ENCODE data around the gene ITGA3.

ITGA3 gene

DNA sequence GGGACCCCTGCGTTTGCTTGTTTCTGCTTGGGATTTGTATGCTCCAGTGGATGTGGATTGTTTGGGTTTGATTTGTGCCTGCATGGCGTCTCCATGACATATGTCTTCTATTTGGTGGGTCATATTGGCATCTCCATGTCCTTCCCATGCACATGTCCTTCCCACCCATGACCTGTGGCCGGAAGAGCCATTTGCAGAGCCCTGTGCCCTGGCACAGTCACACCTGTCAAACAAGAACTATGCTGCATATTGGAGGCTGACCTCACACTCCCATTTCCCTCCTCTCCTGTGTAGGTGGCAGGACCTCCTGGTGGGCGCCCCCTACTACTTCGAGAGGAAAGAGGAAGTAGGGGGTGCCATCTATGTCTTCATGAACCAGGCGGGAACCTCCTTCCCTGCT is 15.8 kb downstream of the ITGA3 start:
- no peaks in the 10 kb centered on the region for H4K20me1 ChIP-seq (ENCODE audit: insufficient read depth, low read length)
- no peak overlapping the region for H3K27ac ChIP-seq (ENCODE audit: low read depth, low read length, poor library complexity, severe bottlenecking)
- H3F3A ChIP-seq (ENCODE audit: insufficient read depth, low read length) = no peaks in the 10 kb centered on the region
- H3K27me3 ChIP-seq (ENCODE audit: insufficient read depth, low read length) = peaks cover 4% of the 10 kb centered on the region; the same call in 1 of the 2 replicates
- TF ChIP-seq, protein P1, sequence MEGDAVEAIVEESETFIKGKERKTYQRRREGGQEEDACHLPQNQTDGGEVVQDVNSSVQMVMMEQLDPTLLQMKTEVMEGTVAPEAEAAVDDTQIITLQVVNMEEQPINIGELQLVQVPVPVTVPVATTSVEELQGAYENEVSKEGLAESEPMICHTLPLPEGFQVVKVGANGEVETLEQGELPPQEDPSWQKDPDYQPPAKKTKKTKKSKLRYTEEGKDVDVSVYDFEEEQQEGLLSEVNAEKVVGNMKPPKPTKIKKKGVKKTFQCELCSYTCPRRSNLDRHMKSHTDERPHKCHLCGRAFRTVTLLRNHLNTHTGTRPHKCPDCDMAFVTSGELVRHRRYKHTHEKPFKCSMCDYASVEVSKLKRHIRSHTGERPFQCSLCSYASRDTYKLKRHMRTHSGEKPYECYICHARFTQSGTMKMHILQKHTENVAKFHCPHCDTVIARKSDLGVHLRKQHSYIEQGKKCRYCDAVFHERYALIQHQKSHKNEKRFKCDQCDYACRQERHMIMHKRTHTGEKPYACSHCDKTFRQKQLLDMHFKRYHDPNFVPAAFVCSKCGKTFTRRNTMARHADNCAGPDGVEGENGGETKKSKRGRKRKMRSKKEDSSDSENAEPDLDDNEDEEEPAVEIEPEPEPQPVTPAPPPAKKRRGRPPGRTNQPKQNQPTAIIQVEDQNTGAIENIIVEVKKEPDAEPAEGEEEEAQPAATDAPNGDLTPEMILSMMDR (IDR thresholded peaks at IDR 0.05; ENCODE audit: low read length) = no peak
- no peak for TF ChIP-seq EZH2 (IDR thresholded peaks at IDR 0.05; ENCODE audit: borderline replicate concordance, low read length)
- H3K9me3 ChIP-seq (ENCODE audit: low read length) = no peaks in the 10 kb centered on the region
- H3K4me2 ChIP-seq (ENCODE audit: low read length) = no peak overlapping the region
- no peak overlapping the region for H3K4me3 ChIP-seq (ENCODE audit: low read depth, low read length, poor library complexity, severe bottlenecking)
- peaks cover 2% of the 10 kb centered on the region for H3K4me1 ChIP-seq (ENCODE audit: insufficient read depth, low read length, severe bottlenecking)
- H2AFZ ChIP-seq (ENCODE audit: low read length) = no peak overlapping the region
- H3K9me2 ChIP-seq (ENCODE audit: low read depth, low read length) = no peaks in the 10 kb centered on the region
- H3K79me2 ChIP-seq (ENCODE audit: insufficient read depth, low read length) = no peaks in the 10 kb centered on the region
- H3K36me3 ChIP-seq (ENCODE audit: insufficient read depth, low read length) = no peaks in the 10 kb centered on the region
- H3K9ac ChIP-seq (ENCODE audit: low read length) = no peak overlapping the region

DNA sequence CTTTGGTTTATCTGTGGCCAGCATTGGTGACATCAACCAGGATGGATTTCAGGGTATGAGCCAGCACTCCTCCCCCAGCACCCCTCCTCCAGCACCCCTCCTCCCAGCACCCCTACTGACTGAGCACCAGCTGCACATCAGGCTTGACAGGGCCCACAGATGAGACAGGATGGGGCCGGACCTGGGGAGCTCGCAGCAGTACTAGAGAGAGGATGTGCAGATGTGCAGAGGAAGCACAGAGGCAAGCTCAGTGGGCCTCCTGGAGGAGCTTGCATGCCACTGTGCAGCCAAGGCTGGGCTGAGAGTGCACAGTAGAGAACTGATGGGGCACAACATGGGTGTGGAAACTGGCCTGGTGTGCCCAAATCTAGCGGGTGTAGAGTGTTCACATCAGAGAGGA is 16.2 kb downstream of the ITGA3 start:
- H3K9me2 ChIP-seq (ENCODE audit: low read depth, low read length) = no peaks in the 10 kb centered on the region
- TF ChIP-seq, protein P1 (IDR thresholded peaks at IDR 0.05; ENCODE audit: low read length) = no peak
- no peak for TF ChIP-seq EZH2 (IDR thresholded peaks at IDR 0.05; ENCODE audit: borderline replicate concordance, low read length)
- no peaks in the 10 kb centered on the region for H4K20me1 ChIP-seq (ENCODE audit: insufficient read depth, low read length)
- H3K4me2 ChIP-seq (ENCODE audit: low read length) = no peak overlapping the region
- H3K27ac ChIP-seq (ENCODE audit: low read depth, low read length, poor library complexity, severe bottlenecking) = no peak overlapping the region
- H3K27me3 ChIP-seq (ENCODE audit: insufficient read depth, low read length) = peaks cover 4% of the 10 kb centered on the region; the same call in 1 of the 2 replicates
- no peaks in the 10 kb centered on the region for H3F3A ChIP-seq (ENCODE audit: insufficient read depth, low read length)
- no peaks in the 10 kb centered on the region for H3K79me2 ChIP-seq (ENCODE audit: insufficient read depth, low read length)
- H3K36me3 ChIP-seq (ENCODE audit: insufficient read depth, low read length) = no peaks in the 10 kb centered on the region
- peaks cover 5% of the 10 kb centered on the region for H3K4me1 ChIP-seq (ENCODE audit: insufficient read depth, low read length, severe bottlenecking)
- no peaks in the 10 kb centered on the region for H3K9me3 ChIP-seq (ENCODE audit: low read length)
- no peak overlapping the region for H3K9ac ChIP-seq (ENCODE audit: low read length)
- no peak overlapping the region for H3K4me3 ChIP-seq (ENCODE audit: low read depth, low read length, poor library complexity, severe bottlenecking)
- H2AFZ ChIP-seq (ENCODE audit: low read length) = no peak overlapping the region

DNA sequence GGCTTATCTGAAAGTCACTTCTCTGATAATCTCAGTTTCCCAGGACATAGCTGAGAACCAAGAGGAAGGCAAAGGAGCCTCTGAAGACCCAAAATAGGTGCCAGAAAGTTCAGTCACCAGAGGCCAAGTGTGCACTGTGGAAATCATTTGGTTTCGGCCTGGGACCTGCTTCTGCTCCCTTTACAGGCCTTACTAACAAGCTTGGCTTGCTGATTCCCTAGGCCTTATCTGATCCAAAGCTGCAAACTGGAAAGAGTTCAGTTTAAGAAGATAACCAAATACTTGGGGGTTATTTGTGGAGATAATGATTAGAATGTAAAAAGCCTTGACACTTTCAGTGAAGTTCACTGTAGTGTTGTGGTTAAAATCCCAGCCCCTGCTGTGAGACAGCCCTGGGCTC is 17.0 kb downstream of the ITGA3 start:
- Histone ChIP-seq H3K27me3 (ENCODE audit: insufficient read depth, low read length) (peaks cover 4% of the 10 kb centered on the region; the same call in 1 of the 2 replicates), H2AFZ (ENCODE audit: low read length) (no peak overlapping the region), H3K4me2 (ENCODE audit: low read length) (no peak overlapping the region), H3F3A (ENCODE audit: insufficient read depth, low read length) (no peaks in the 10 kb centered on the region), H3K4me1 (ENCODE audit: insufficient read depth, low read length, severe bottlenecking) (peaks cover 5% of the 10 kb centered on the region), H3K27ac (ENCODE audit: low read depth, low read length, poor library complexity, severe bottlenecking) (no peak overlapping the region), H3K9me3 (ENCODE audit: low read length) (no peaks in the 10 kb centered on the region), H3K4me3 (ENCODE audit: low read depth, low read length, poor library complexity, severe bottlenecking) (no peak overlapping the region), H3K79me2 (ENCODE audit: insufficient read depth, low read length) (no peaks in the 10 kb centered on the region), H4K20me1 (ENCODE audit: insufficient read depth, low read length) (no peaks in the 10 kb centered on the region), H3K36me3 (ENCODE audit: insufficient read depth, low read length) (no peaks in the 10 kb centered on the region), H3K9ac (ENCODE audit: low read length) (no peak overlapping the region), H3K9me2 (ENCODE audit: low read depth, low read length) (no peaks in the 10 kb centered on the region)
- TF ChIP-seq EZH2 (IDR thresholded peaks at IDR 0.05; ENCODE audit: borderline replicate concordance, low read length) = no peak
- TF ChIP-seq, protein P1 (IDR thresholded peaks at IDR 0.05; ENCODE audit: low read length) = no peak
